GM12891 (cell line): ENCODE measurements around the gene ROBO2.

Source experiments
- POLR2A ChIP-seq: IDR thresholded peaks from 2 replicates; pipeline ENCODE4 v1.6.1; 2011; ENCODE audit warnings: low read depth, low read length, control low read depth
- POLR2AphosphoS5 ChIP-seq: IDR thresholded peaks from 2 replicates; pipeline ENCODE4 v1.6.1; 2011; ENCODE audit warnings: low read depth, low read length, control low read depth
- TAF1 ChIP-seq: IDR thresholded peaks from 2 replicates; pipeline ENCODE4 v1.6.1; 2011; ENCODE audit warnings: low read depth, low read length, control low read depth

- TF ChIP-seq POLR2A (no peak), POLR2AphosphoS5 (no peak), TAF1 (no peak)
Observed at GRCh38 chr3:77271711-77272110, 231.8 kb downstream of the ROBO2 start.
